Mononuclear cell (primary cell): Measurements from ENCODE around the gene MAGI1. TPM values are rescaled to one million over a fixed set of nuclear protein-coding genes. Genes with fewer than 3 reads are reported as not detected.

Experiments
- H3K27me3 ChIP-seq: 2 replicates; pipeline ENCODE4 v1.6.0; 2011; ENCODE audit warnings: low read length, control low read depth; ENCODE audit not compliant: insufficient read depth
- H3K4me1 ChIP-seq: 2 replicates; pipeline ENCODE4 v1.5.1; 2011; ENCODE audit warnings: mild to moderate bottlenecking, low read length, control low read depth; ENCODE audit not compliant: insufficient read depth
- H3K4me3 ChIP-seq: 2 replicates; pipeline ENCODE4 v1.5.1; 2011; ENCODE audit warnings: mild to moderate bottlenecking, low read length, moderate library complexity
- H3K9me3 ChIP-seq: 2 replicates; pipeline ENCODE4 v1.5.1; 2011; ENCODE audit warnings: low read depth, mild to moderate bottlenecking, control low read depth, low read length
- total RNA-seq: library from RNA; depleted of rRNA; stranded (reverse); fragments of >200 nt; gene quantifications from one replicate; pipeline ENCODE4 v1.2.3, GENCODE V29; 2012

MAGI1 gene
- total RNA-seq, 1 donor, result not detected

DNA sequence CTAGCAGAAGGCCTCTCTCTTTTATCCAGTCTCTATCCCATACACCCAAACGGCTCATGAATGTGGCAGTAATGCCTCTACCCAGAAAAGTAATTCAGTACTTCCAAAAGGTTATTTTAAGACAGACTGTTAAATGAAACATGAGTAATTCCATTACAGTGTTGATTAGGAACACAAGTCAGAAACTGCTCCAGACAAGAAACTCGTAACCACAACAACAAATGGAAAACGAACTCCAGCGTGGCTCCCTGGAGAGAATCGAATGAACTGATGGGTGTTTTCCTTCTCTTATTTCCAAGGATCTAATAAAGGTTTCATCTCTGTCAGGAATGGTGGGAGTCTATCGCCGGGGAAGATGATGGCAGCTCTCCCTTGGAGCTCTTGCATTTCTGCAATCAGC, 228.4 kb downstream of the MAGI1 start:
- no peaks in the 10 kb centered on the region for H3K4me1 ChIP-seq
- H3K9me3 ChIP-seq, result no peaks in the 10 kb centered on the region
- no peak overlapping the region for H3K4me3 ChIP-seq
- no peaks in the 10 kb centered on the region for H3K27me3 ChIP-seq

GRCh38 chr3:65809641-65810150, 229.0 kb downstream of the MAGI1 start:
- Histone ChIP-seq H3K9me3 (no peaks in the 10 kb centered on the region), H3K4me3 (no peak overlapping the region), H3K27me3 (no peaks in the 10 kb centered on the region), H3K4me1 (no peaks in the 10 kb centered on the region)

DNA sequence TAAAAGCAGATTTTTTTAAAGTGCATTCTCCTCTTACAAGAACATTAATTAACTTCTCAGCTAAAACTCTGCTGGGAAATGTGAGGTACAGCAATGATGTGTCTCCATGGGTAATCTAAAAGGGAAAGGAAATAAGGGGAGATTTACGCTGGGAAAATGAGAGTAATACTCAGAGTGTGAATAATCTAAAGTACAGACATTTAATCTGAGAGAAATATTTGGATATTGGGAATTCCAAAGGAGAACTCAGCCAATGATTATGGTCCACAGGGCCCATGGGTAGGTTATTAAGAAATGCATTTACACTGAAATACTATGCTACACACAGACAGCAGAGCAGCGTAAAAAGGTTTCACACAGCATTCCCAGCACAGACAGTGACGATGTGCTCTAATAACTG, 229.9 kb downstream of the MAGI1 start:
- no peaks in the 10 kb centered on the region for H3K9me3 ChIP-seq
- H3K4me3 ChIP-seq, result no peak overlapping the region
- H3K4me1 ChIP-seq, result no peaks in the 10 kb centered on the region
- H3K27me3 ChIP-seq, result no peaks in the 10 kb centered on the region

DNA sequence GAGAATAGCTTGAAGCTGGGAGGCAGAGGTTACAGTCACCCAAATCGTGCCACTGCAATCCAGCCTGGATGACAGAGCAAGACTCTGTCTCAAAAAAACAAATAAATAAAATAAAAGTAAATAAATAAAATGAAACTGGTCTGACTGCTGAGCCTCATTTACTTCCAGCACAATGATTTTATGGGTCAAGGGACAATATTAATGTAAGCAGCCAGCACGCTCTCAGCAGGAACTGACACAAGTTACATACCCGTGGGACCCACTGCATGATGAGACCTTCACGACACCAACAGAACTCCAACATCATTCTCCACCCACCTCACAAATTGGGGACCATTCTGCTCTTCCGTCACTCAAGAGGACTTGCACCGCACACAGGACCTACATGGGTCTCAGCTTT, 230.3 kb downstream of the MAGI1 start:
- Histone ChIP-seq H3K4me1 (no peaks in the 10 kb centered on the region), H3K4me3 (no peak overlapping the region), H3K27me3 (no peaks in the 10 kb centered on the region), H3K9me3 (no peaks in the 10 kb centered on the region)

- no peaks in the 10 kb centered on the region for H3K4me1 ChIP-seq
- H3K27me3 ChIP-seq, result no peaks in the 10 kb centered on the region
- H3K4me3 ChIP-seq, result no peak overlapping the region
- no peaks in the 10 kb centered on the region for H3K9me3 ChIP-seq
These were observed 231.5 kb downstream of the MAGI1 start for GRCh38 chr3:65807225-65807624.

DNA sequence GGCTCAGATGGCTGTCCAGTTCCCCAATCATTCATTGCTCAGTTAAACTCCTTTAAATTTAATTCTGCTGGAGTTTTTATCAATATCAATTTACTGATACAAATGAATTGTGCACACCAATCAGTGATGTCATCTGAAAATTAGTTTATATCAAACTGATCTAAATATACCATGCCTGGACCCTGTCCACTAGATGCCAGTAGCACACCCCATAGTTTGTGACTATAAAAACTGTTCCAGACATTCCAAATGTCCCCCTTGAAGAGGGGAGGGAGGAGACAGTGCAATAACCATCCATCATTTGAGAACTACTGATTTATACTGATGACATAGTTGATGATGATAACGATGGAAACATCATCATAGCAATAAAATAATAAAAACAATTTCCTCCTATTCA, 232.1 kb downstream of the MAGI1 start:
- Histone ChIP-seq H3K9me3 (no peaks in the 10 kb centered on the region), H3K27me3 (no peaks in the 10 kb centered on the region), H3K4me1 (no peaks in the 10 kb centered on the region), H3K4me3 (no peak overlapping the region)

GRCh38 chr3:65796676-65797075, 242.0 kb downstream of the MAGI1 start:
- Histone ChIP-seq H3K4me1 (no peaks in the 10 kb centered on the region), H3K27me3 (no peaks in the 10 kb centered on the region), H3K9me3 (no peaks in the 10 kb centered on the region), H3K4me3 (no peak overlapping the region)

DNA sequence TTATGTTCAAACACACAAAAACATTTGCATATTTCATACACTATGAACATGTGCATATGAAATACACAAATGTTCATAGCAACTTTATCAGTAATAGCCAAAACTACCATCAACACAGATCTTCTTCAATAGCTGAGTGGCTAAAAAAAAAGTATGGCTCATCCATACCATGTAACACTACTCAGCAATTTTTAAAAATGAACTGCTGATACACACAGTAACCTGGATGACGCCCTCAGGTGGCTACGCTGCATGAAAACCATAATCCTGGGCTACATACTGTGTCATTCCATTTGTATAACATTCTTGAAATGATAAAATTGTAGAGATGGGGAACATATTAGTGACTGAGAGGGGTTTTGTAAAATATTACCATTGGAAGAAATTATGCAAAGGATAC, 243.6 kb downstream of the MAGI1 start:
- Histone ChIP-seq H3K9me3 (no peaks in the 10 kb centered on the region), H3K4me3 (no peak overlapping the region), H3K27me3 (no peaks in the 10 kb centered on the region), H3K4me1 (no peaks in the 10 kb centered on the region)

- Histone ChIP-seq H3K4me3 (no peak overlapping the region), H3K9me3 (no peaks in the 10 kb centered on the region), H3K4me1 (no peaks in the 10 kb centered on the region), H3K27me3 (no peaks in the 10 kb centered on the region)
These were observed 245.1 kb downstream of the MAGI1 start for GRCh38 chr3:65793495-65794200.

DNA sequence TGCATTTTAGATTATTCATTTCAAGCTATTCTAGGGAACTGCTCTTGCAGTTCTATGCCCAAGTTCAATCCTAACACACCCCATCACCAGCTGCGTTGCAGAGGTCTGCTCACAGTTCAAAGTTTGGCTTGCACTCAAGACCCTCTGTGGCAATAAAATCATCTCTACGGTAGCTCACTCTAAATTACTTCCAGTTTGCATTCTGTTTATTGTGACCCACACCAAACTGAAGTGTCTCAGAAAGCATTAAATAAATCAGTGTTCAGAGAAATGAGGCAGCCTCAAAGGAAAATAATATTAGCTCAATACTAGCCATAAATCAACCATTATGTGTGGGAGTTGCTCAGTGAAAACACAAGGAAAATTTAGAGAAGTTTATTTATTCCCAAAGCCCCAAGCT, 250.3 kb downstream of the MAGI1 start:
- Histone ChIP-seq H3K9me3 (no peaks in the 10 kb centered on the region), H3K4me3 (no peak overlapping the region), H3K4me1 (no peaks in the 10 kb centered on the region), H3K27me3 (no peaks in the 10 kb centered on the region)

GRCh38 chr3:65787827-65788226, 250.9 kb downstream of the MAGI1 start:
- H3K27me3 ChIP-seq, result no peaks in the 10 kb centered on the region
- H3K9me3 ChIP-seq, result no peaks in the 10 kb centered on the region
- no peaks in the 10 kb centered on the region for H3K4me1 ChIP-seq
- no peak overlapping the region for H3K4me3 ChIP-seq

DNA sequence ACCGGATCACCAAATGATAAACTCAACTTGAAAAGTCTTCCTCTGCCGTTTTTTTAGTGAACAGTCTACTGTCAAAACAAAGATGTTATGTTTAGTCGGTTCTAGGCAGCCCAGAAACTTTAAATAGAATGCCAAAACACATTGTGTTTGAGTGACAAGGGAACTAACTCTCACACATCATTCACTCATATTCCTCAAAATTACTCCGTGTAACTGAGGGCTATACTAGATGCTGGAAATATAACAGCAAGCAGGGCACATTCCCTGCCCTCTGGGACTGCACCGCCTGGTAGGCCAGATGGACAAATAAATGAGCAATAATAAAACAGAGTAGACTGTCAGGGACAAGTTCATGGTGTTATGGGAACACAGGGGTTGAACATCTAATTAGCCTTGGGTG, 251.4 kb downstream of the MAGI1 start:
- Histone ChIP-seq H3K9me3 (no peaks in the 10 kb centered on the region), H3K27me3 (no peaks in the 10 kb centered on the region), H3K4me1 (no peaks in the 10 kb centered on the region), H3K4me3 (no peak overlapping the region)

GRCh38 chr3:65786890-65787289, 251.8 kb downstream of the MAGI1 start:
- H3K9me3 ChIP-seq, result no peaks in the 10 kb centered on the region

GRCh38 chr3:65785065-65785645, 253.6 kb downstream of the MAGI1 start:
- H3K27me3 ChIP-seq, result no peaks in the 10 kb centered on the region
- no peak overlapping the region for H3K4me3 ChIP-seq
- H3K9me3 ChIP-seq, result no peaks in the 10 kb centered on the region
- H3K4me1 ChIP-seq, result no peaks in the 10 kb centered on the region

More at GRCh38 chr3:65786890-65787289, 251.8 kb downstream of the MAGI1 start:
- Histone ChIP-seq H3K27me3 (no peaks in the 10 kb centered on the region), H3K4me1 (no peaks in the 10 kb centered on the region), H3K4me3 (no peak overlapping the region)

- H3K4me3 ChIP-seq, result no peak overlapping the region
- no peaks in the 10 kb centered on the region for H3K9me3 ChIP-seq
- no peaks in the 10 kb centered on the region for H3K27me3 ChIP-seq
- H3K4me1 ChIP-seq, result no peaks in the 10 kb centered on the region
These were observed 255.6 kb downstream of the MAGI1 start for GRCh38 chr3:65783117-65783516.

GRCh38 chr3:65781594-65781993, 257.1 kb downstream of the MAGI1 start:
- no peaks in the 10 kb centered on the region for H3K9me3 ChIP-seq

More at GRCh38 chr3:65781594-65781993, 257.1 kb downstream of the MAGI1 start:
- Histone ChIP-seq H3K27me3 (no peaks in the 10 kb centered on the region), H3K4me3 (no peak overlapping the region), H3K4me1 (no peaks in the 10 kb centered on the region)
